HCT116 (cell line): ENCODE results near the gene PLCD1. TPM values are rescaled to one million over a fixed set of nuclear protein-coding genes. Genes with fewer than 3 reads are reported as not detected.

Experiments used
- ATAC-seq: fragments of 200-7000 bp; cut with Tn5 transposase; 2 replicates; pipeline ENCODE4 v1.9.1; 2020; ENCODE audit warnings: mild to moderate bottlenecking, moderate library complexity
- BruUV-seq: library from RNA; stranded (reverse); fragments of 400-500 nt; replicated peaks from 2 replicates; lab custom pipeline; 2021; lab: Mats Ljungman, UMichigan
- CTCF ChIA-PET: fragments of 300-600 bp; sonication (Branson Sonifier 250); formaldehyde crosslinking; loops from one replicate; lab custom pipeline; 2021; ENCODE audit warnings: antibody characterized with exemption; lab: Charles Lee
- POLR2A ChIA-PET: fragments of 300-600, 350-600 bp; sonication (Branson Sonifier 250); formaldehyde crosslinking; loops from one replicate; lab custom pipeline; 2021; ENCODE audit warnings: antibody characterized with exemption; lab: Charles Lee
- RAD21 ChIA-PET, 2 experiments: fragments of 300-600 bp; sonication (Branson Sonifier 250); formaldehyde crosslinking; loops; one replicate each; lab custom pipeline; 2023; ENCODE audit warnings: low total read pairs in 2 of 2; ENCODE audit not compliant: uncharacterized antibody in 2 of 2, unreplicated experiment in 2 of 2, low non-redundant PET in 1 of 2; lab: Charles Lee
- DNase-seq: peaks from one replicate; pipeline ENCODE4 v3.0.0-alpha.2; 2010; ENCODE audit warnings: low read depth, low spot score
- H2AFZ ChIP-seq: fragments of 200-600 bp; shearing (Covaris generic), sonication (generic); 2 replicates; pipeline ENCODE4 v1.6.1; 2017; ENCODE audit warnings: low read depth, mixed run types, mixed read lengths, antibody characterized with exemption, low read length; ENCODE audit not compliant: poor library complexity, severe bottlenecking
- H3K27ac ChIP-seq: 2 replicates; pipeline ENCODE4 v1.5.1; 2012; ENCODE audit warnings: low read depth, low read length
- H3K27me3 ChIP-seq: fragments of 200-600 bp; sonication (generic); 2 replicates; pipeline ENCODE4 v1.6.1; 2016; ENCODE audit warnings: mixed run types, low read length, mixed read lengths; ENCODE audit not compliant: insufficient read depth
- H3K36me3 ChIP-seq, 2 experiments: fragments of 200-500 bp in 1 of 2; fragments of 200-600 bp in 1 of 2; sonication (Bioruptor generic) in 1 of 2; sonication (generic) in 1 of 2; 2 replicates each; pipeline versions ENCODE4 v1.5.1 to v1.6.1; 2014 to 2016; ENCODE audit warnings: low read length in 2 of 2, inconsistent platforms in 1 of 2, mixed read lengths in 1 of 2, mixed run types in 1 of 2; ENCODE audit not compliant: insufficient read depth in 2 of 2, control insufficient read depth in 1 of 2
- H3K4me1 ChIP-seq, 2 experiments: fragments of 200-600 bp in 1 of 2; sonication (generic) in 1 of 2; 2 replicates each; pipeline versions ENCODE4 v1.5.1 to v1.6.1; 2012 to 2017; ENCODE audit warnings: low read length in 2 of 2, inconsistent platforms in 1 of 2, mild to moderate bottlenecking in 1 of 2, mixed read lengths in 1 of 2, mixed run types in 1 of 2, moderate library complexity in 1 of 2; ENCODE audit not compliant: insufficient read depth in 2 of 2, control insufficient read depth in 1 of 2
- H3K4me2 ChIP-seq: fragments of 200-600 bp; sonication (generic); 2 replicates; pipeline ENCODE4 v1.6.1; 2017; ENCODE audit warnings: mixed run types, low read length, mixed read lengths
- H3K4me3 ChIP-seq, 2 experiments: fragments of 200-600 bp in 1 of 2; sonication (generic) in 1 of 2; replicated peaks in 1 of 2; 2 replicates each; pipeline ENCODE4 v1.5.1; 2011 to 2016; ENCODE audit warnings: low read length in 2 of 2, control low read depth in 1 of 2, low read depth in 1 of 2, mild to moderate bottlenecking in 1 of 2, mixed read lengths in 1 of 2, mixed run types in 1 of 2
- H3K79me2 ChIP-seq: fragments of 200-600 bp; sonication (generic); 2 replicates; pipeline ENCODE4 v1.6.1; 2017; ENCODE audit warnings: mild to moderate bottlenecking, mixed run types, low read length, moderate library complexity, mixed read lengths; ENCODE audit not compliant: insufficient read depth
- H3K9ac ChIP-seq: fragments of 200-600 bp; sonication (generic); 2 replicates; pipeline ENCODE4 v1.6.1; 2016; ENCODE audit warnings: low read length, mixed read lengths
- H3K9me2 ChIP-seq: fragments of 200-600 bp; sonication (generic), shearing (Covaris generic); 2 replicates; pipeline ENCODE4 v1.6.1; 2017; ENCODE audit warnings: mixed run types, mild to moderate bottlenecking, moderate library complexity; ENCODE audit not compliant: insufficient read depth
- H3K9me3 ChIP-seq, 2 experiments: fragments of 200-500 bp in 1 of 2; fragments of 200-600 bp in 1 of 2; sonication (Bioruptor generic) in 1 of 2; sonication (generic) in 1 of 2; 2 replicates each; pipeline ENCODE4 v1.6.1; 2014 to 2017; ENCODE audit warnings: low read length in 2 of 2, mixed read lengths in 2 of 2, inconsistent platforms in 1 of 2, low read depth in 1 of 2, mild to moderate bottlenecking in 1 of 2, mixed run types in 1 of 2, moderate library complexity in 1 of 2; ENCODE audit not compliant: control insufficient read depth in 1 of 2, insufficient read depth in 1 of 2
- H4K20me1 ChIP-seq: fragments of 200-600 bp; sonication (generic), shearing (Covaris generic); 2 replicates; pipeline ENCODE4 v1.6.1; 2017; ENCODE audit warnings: mixed run types, mild to moderate bottlenecking, moderate library complexity; ENCODE audit not compliant: insufficient read depth
- EZH2 ChIP-seq: fragments of 200-600 bp; sonication (generic); IDR thresholded peaks from 2 replicates; pipeline ENCODE4 v1.6.1; 2017; ENCODE audit warnings: antibody characterized with exemption, mixed run types
- EZH2phosphoT487 ChIP-seq: fragments of 200-600 bp; IDR thresholded peaks from 2 replicates; pipeline ENCODE4 v1.6.1; 2018; ENCODE audit warnings: antibody characterized with exemption, borderline replicate concordance
- SRF ChIP-seq: IDR thresholded peaks from 2 replicates; pipeline ENCODE4 v1.6.1; 2012; ENCODE audit warnings: low read depth
- TCF7L2 ChIP-seq: IDR thresholded peaks from 2 replicates; pipeline ENCODE4 v1.7.0; 2011; ENCODE audit warnings: borderline replicate concordance, inconsistent platforms; ENCODE audit not compliant: insufficient read depth, insufficient read length; ENCODE audit errors: extremely low read depth
- YY1 ChIP-seq: IDR thresholded peaks from 2 replicates; pipeline ENCODE4 v1.6.1; 2011; ENCODE audit warnings: low read length, low read depth, moderate library complexity, mild to moderate bottlenecking; ENCODE audit not compliant: insufficient replicate concordance; ENCODE audit errors: extremely low read depth
- ZFX ChIP-seq: fragments of 450-650 bp; IDR thresholded peaks from 2 replicates; pipeline ENCODE4 v1.6.1; 2017
- intact Hi-C: fragments of 100-400 bp; cut with micrococcal nuclease; formaldehyde crosslinking; loops from 2 replicates; pipeline ENCODE4 v1.10.0; 2022
- total RNA-seq: library from RNA; stranded (reverse); gene quantifications from one replicate; pipeline ENCODE4 v1.2.1, GENCODE V29; 2021; ENCODE audit not compliant: unreplicated experiment
- TF ChIP-seq, protein P1 (sequence below): IDR thresholded peaks from 2 replicates; pipeline ENCODE4 v1.6.1; 2012; ENCODE audit warnings: low read depth
- TF ChIP-seq, protein P2 (sequence below), 3 experiments: fragments of 200-600 bp in 1 of 3; sonication (generic) in 1 of 3; IDR thresholded peaks in 2 of 3; conservative IDR thresholded peaks in 1 of 3; 2 replicates each; pipeline ENCODE4 v1.5.1; 2012 to 2017; ENCODE audit warnings: low read depth in 2 of 3, low read length in 2 of 3, antibody characterized with exemption in 1 of 3, borderline replicate concordance in 1 of 3, control low read depth in 1 of 3, mild to moderate bottlenecking in 1 of 3, mixed read lengths in 1 of 3, mixed run types in 1 of 3, moderate library complexity in 1 of 3; ENCODE audit not compliant: insufficient read depth in 1 of 3

The PLCD1 gene
- total RNA-seq, 1 experiment from 2014 or later = 15.9 TPM

DNA sequence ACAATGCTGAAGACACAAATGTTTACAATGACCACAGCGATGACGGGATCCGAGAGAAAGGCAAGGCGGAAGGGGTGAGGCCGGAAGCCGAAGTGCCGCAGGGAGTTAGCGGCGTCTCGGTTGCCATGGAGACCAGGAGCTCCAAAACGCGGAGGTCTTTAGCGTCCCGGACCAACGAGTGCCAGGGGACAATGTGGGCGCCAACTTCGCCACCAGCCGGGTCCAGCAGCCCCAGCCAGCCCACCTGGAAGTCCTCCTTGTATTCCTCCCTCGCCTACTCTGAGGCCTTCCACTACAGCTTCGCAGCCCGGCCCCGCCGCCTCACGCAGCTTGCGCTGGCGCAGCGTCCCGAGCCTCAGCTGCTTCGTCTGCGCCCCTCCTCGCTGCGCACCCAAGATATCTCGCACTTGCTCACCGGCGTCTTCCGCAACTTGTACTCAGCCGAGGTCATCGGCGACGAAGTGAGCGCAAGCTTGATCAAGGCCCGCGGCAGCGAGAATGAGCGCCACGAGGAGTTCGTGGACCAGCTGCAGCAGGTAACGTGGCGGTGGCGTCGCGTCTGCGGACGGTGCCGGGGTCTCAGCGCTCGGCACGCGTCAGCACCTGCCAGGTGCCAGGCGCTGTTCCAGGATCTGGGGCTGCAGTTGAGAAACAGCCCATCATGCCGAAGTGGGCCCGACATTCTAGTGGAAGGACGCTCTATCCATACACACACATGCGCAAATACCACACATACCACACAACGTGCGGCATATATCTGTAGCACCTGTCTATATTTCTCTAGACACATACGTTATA lies 9.9 kb upstream of the PLCD1 start, which contains the start of gene DLEC1:
Gene DLEC1, plus strand, starts transcription at position 108 of the 798 bp plus-strand sequence. Its CDS starts 18 bp downstream, at position 126.
- no peak within 1 kb of the TSS for H3K27ac ChIP-seq
- CTCF ChIA-PET = no interaction called here
- DNase-seq = no peak
- no peak within 1 kb of the TSS for H3K4me2 ChIP-seq
- no peaks in the 10 kb centered on the region for H3K27me3 ChIP-seq
- ATAC-seq = no peak
- H3K4me1 ChIP-seq = no peaks in the 10 kb centered on the region
- H3K36me3 ChIP-seq = no peaks in the 10 kb centered on the region
- no TSS peak for BruUV-seq
- no peak within 1 kb of the TSS for H3K9ac ChIP-seq
- H3K9me3 ChIP-seq = no peaks in the 10 kb centered on the region
- H3K79me2 ChIP-seq = no peaks in the 10 kb centered on the region
- intact Hi-C loops = no loop called here
- no peak within 1 kb of the TSS for H3K4me3 ChIP-seq
- TF ChIP-seq YY1 (no peak), EZH2 (no peak), EZH2phosphoT487 (no peak), TCF7L2 (no peak), SRF (no peak), ZFX (no peak)
- TF ChIP-seq, protein P1, sequence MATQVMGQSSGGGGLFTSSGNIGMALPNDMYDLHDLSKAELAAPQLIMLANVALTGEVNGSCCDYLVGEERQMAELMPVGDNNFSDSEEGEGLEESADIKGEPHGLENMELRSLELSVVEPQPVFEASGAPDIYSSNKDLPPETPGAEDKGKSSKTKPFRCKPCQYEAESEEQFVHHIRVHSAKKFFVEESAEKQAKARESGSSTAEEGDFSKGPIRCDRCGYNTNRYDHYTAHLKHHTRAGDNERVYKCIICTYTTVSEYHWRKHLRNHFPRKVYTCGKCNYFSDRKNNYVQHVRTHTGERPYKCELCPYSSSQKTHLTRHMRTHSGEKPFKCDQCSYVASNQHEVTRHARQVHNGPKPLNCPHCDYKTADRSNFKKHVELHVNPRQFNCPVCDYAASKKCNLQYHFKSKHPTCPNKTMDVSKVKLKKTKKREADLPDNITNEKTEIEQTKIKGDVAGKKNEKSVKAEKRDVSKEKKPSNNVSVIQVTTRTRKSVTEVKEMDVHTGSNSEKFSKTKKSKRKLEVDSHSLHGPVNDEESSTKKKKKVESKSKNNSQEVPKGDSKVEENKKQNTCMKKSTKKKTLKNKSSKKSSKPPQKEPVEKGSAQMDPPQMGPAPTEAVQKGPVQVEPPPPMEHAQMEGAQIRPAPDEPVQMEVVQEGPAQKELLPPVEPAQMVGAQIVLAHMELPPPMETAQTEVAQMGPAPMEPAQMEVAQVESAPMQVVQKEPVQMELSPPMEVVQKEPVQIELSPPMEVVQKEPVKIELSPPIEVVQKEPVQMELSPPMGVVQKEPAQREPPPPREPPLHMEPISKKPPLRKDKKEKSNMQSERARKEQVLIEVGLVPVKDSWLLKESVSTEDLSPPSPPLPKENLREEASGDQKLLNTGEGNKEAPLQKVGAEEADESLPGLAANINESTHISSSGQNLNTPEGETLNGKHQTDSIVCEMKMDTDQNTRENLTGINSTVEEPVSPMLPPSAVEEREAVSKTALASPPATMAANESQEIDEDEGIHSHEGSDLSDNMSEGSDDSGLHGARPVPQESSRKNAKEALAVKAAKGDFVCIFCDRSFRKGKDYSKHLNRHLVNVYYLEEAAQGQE = no peak
- TF ChIP-seq, protein P2, sequence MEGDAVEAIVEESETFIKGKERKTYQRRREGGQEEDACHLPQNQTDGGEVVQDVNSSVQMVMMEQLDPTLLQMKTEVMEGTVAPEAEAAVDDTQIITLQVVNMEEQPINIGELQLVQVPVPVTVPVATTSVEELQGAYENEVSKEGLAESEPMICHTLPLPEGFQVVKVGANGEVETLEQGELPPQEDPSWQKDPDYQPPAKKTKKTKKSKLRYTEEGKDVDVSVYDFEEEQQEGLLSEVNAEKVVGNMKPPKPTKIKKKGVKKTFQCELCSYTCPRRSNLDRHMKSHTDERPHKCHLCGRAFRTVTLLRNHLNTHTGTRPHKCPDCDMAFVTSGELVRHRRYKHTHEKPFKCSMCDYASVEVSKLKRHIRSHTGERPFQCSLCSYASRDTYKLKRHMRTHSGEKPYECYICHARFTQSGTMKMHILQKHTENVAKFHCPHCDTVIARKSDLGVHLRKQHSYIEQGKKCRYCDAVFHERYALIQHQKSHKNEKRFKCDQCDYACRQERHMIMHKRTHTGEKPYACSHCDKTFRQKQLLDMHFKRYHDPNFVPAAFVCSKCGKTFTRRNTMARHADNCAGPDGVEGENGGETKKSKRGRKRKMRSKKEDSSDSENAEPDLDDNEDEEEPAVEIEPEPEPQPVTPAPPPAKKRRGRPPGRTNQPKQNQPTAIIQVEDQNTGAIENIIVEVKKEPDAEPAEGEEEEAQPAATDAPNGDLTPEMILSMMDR (IDR thresholded peaks at IDR 0.05 in 2 of 3, conservative IDR thresholded peaks at IDR 0.05 in 1 of 3; ENCODE audit: borderline replicate concordance in 1 of 3, insufficient read depth in 1 of 3, low read depth in 2 of 3, low read length in 2 of 3) = no peak
- TF ChIP-seq, all 23 proteins: peak for 0
- Histone ChIP-seq H3K9me2 (no peaks in the 10 kb centered on the region), H4K20me1 (no peaks in the 10 kb centered on the region), H2AFZ (no peak within 1 kb of the TSS)
- ChIA-PET POLR2A (no interaction called here), RAD21 (interaction anchor here in 1 of 2 experiments (0.6 kb wide), 1 partner anchor 46 kb away, joined by 3 read pairs; no protein-coding TSS in a partner anchor)
